ENCODE measurements around the gene USP11.

Gene USP11

GRCh38 chrX:47224896-47225290 is 7.9 kb upstream of the USP11 start:
- DNase-seq (ENCODE audit: low read depth) = no peak

DNA sequence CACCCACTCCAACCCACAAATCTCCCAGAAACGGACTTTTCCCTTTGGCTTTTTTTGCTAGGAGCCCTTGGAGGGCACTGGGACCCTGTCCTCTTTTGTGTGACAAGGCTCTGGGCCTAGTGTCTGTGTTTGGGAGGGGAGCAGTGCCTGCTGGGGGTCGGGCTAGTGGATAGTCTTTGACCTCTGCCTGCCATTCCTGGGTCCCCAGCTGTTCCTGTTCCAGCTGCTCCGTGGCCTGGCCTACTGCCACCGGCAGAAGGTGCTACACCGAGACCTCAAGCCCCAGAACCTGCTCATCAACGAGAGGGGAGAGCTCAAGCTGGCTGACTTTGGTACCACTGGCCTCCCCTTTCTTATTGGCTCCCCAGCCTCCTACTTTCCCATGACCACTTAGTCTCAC is 6.7 kb upstream of the USP11 start:
- no peak for DNase-seq (ENCODE audit: low read depth)

DNA sequence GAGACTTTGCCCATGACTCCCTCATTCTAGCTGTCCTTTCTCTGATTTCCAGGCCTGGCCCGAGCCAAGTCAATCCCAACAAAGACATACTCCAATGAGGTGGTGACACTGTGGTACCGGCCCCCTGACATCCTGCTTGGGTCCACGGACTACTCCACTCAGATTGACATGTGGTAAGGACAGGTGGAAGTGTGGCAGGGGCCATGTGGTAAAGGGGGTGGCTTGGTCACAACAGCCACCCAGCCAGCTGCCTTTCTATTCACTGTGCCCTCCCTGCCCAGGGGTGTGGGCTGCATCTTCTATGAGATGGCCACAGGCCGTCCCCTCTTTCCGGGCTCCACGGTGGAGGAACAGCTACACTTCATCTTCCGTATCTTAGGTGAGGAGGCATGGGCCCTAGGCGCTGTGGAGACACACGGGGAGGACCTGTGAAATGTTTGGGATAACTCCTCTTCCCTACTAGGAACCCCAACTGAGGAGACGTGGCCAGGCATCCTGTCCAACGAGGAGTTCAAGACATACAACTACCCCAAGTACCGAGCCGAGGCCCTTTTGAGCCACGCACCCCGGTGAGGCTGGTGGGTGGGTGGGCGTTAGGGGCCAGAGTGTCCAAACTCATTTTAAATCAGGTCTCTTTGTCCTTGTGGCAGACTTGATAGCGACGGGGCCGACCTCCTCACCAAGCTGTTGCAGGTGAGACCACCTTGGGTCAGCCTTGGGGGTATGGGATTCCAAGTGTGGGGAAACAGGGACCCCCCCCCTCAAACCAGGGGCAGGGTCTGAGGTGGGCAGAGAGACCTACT is 6.1 kb upstream of the USP11 start:
- no peak for DNase-seq (ENCODE audit: low read depth)

- DNase-seq (ENCODE audit: low read depth) = no peak
Measured at GRCh38 chrX:47227334-47227583, 5.5 kb upstream of the USP11 start.

DNA sequence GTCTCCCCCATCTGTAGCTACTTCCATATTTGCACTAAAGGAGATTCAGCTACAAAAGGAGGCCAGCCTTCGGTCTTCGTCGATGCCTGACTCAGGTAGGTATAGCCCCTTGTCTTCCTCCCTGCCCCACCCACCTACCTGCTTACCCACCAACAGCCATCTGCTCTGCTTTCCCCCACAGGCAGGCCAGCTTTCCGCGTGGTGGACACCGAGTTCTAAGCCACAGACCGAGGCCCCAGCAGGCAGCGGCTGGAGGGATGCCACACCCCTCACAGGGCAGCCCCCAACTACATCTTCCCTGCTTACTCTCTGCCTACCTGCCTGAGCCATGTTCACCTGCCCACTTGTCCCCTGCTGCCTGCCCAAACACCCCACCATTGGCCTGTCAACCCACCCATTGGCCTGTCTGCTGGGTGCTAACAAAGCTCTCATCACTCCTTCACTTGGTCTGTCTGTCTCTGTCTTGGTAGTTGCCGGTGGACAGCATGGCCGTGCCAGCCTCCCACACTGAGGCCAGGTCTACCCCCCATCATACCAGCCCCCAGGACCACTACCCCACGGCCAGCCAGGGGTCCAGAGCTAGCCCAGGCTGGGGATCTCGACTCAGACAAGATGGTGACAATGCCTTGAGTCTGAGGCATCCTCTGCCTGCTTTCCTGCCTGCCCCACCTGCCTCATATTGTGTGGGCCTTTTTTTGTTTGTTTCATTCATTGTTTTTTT is 4.1 kb upstream of the USP11 start:
- DNase-seq (ENCODE audit: low read depth) = no peak

DNA sequence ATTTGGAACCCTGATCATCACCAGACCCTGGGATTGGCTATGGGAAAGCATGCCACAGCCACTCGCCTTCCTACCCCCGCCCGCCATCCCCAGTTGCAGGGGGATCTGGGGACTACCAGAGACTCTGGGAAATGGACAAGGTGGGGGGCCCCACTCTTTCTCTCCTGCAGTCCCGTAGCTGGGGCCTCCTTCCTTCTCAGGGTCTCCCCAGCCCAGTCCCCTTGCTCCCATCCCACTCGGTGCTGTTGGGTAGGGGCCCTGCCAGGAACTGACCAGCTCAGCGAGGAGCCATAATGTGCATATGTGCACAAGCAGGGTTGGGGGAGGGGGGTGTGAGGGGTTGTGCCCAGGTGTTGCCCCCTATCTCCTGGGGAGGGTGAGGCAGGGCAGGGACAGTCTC is 3.4 kb upstream of the USP11 start:
- DNase-seq (ENCODE audit: low read depth) = no peak

DNA sequence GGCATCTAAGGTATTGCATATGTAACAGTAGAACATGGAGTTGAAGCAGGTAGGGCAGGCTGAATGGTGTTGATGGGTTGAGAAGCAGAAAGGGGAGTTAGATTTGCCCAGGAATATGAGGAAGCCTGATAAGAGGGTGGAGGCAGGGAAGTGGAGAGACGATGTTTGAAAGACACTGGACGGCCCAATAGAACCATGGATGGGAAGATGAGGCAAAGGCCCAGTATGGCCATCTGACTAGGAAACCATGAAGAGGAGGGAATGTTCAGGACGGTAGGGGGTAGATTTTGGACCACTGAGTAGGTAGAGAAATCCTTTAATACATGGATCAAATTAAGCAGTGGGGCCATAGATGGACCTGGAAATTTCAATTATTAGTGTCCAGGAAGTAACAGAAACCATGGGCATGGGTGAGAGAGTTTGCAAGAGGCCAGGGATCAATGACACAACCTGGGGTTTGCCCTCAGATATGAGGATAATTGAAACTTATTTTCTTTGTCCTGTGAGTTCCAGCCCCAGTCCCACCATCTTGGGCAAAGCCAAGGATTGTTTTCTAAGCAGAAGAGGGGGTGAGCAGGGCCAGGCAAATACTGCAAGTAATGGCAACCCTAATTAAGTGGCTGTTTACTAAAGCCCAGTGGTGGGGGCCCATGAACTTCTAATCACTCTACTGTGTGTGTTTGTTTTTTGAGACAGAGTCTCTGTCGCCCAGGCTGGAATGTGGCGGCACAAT is 2.5 kb upstream of the USP11 start:
- DNase-seq (ENCODE audit: low read depth) = no peak

- DNase-seq (ENCODE audit: low read depth) = no peak
Measured at GRCh38 chrX:47231167-47231566, 1.6 kb upstream of the USP11 start.

DNA sequence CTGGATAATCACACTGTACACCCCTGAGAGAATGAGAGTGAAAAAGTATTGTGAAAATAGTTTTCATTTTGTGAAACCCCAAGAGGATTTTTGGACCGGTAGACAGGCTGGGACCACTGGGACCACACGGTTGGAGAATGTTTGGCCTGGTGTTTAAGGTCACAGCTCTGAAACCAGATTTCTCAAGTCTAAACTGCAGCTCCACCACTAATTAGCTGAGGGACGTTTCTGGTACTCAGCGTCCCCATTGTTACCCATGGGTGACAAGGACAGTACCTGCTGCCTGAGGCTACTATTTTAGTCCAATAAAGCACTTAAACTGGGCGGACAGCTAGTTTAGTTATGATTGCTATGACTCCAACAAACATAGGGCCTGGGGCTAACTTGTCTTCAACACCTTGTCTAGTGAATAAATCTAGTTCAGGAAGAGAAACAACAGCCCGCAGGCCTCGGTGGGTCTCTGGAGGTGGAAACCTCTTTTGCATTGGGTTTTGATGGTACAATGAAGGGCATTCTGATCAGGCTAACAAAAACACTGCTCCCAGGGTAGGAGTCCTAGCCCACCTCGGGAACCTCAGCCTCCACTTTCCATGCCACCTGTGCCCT is 509 bp upstream of the USP11 start:
- no peak for DNase-seq (ENCODE audit: low read depth)

GRCh38 chrX:47233333-47234113 is 714 bp downstream of the USP11 start:
- DNase-seq (ENCODE audit: low read depth) = peak; percentile 76

- DNase-seq (ENCODE audit: low read depth) = no peak
Measured at GRCh38 chrX:47234583-47234982, 1.8 kb downstream of the USP11 start.

DNA sequence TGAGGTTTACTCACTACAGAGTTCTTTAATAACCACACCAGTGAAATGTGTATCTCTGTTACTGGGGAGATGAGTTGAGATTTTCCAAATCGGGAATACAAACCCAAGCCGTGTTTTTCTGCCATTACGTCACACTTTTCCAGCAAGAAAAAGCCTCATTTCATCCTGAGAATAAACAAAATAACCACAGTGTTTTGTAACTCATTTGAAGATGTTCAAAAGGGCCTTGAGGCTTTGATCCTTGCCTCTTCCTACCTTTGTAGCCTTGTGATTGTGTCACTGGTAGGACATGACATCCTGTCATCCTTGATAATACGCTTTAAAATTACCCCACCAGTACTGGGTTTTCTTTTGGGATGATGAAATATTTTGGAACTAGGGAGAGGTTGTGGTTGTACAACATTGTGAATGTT is 2.9 kb downstream of the USP11 start:
- no peak for DNase-seq (ENCODE audit: low read depth)

GRCh38 chrX:47239199-47239598 is 6.4 kb downstream of the USP11 start:
- DNase-seq (ENCODE audit: low read depth) = no peak

GRCh38 chrX:47239898-47240545 is 7.2 kb downstream of the USP11 start:
- no peak for DNase-seq (ENCODE audit: low read depth)

DNA sequence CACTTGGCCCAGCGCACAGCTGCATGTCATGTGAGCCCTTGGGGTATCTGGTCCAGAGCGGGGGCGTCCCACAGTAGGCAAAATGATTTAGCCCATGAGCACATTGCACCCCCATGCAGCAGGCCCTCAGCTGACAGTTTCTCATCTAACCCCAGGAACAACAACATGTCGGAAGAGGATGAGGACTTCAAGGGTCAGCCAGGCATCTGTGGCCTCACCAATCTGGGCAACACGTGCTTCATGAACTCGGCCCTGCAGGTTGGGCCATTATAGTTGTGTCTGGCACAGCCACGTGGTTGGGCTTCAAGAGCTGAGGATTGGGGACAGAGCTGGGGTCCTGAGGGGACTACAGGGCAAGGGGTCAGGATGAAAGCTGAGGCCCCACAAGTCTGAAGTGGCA is 7.8 kb downstream of the USP11 start:
- no peak for DNase-seq (ENCODE audit: low read depth)

DNA sequence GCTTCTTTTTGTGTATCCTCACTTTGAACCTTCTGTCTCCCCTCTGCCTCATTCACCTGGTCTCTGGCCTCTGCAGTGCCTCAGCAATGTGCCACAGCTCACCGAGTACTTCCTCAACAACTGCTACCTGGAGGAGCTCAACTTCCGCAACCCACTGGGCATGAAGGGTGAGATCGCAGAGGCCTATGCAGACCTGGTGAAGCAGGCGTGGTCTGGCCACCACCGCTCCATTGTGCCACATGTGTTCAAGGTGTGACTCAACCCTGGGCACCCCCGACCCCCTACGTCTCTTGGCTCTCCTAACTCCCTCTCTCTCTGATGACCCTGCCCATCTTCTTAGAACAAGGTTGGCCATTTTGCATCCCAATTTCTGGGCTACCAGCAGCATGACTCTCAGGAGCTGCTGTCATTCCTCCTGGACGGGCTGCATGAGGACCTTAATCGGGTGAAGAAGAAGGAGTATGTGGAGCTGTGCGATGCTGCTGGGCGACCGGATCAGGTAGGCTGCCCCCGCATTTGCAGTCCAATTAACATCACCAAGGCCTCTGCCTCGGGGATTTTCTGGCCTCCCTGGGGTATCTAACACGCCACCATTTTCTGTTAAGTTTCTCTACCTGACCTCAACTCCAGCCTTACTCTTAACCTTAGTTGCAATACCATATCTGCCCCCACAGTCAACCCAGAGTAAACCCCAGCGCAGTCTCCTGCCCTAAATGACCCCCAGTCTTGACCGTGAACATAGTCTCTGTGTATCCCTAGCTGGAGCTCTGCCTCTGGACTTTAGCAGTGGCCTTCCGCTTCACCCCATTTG is 8.6 kb downstream of the USP11 start:
- DNase-seq (ENCODE audit: low read depth) = no peak

- no peak for DNase-seq (ENCODE audit: low read depth)
Measured at GRCh38 chrX:47242321-47242720, 9.5 kb downstream of the USP11 start.

- DNase-seq (ENCODE audit: low read depth) = no peak
Measured at GRCh38 chrX:47243351-47243750, 10.5 kb downstream of the USP11 start.

DNA sequence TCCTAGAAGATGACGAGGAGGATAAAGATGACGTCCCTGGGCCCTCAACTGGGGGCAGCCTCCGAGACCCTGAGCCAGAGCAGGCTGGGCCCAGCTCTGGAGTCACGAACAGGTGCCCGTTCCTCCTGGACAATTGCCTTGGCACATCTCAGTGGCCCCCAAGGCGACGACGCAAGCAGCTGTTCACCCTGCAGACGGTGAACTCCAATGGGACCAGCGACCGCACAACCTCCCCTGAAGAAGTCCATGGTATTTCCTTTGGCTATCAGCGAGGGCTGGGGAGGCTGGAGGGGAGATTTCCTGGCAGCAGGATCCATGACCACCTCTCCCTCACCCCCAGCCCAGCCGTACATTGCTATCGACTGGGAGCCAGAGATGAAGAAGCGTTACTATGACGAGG is 11.9 kb downstream of the USP11 start:
- DNase-seq (ENCODE audit: low read depth) = no peak

- no peak for DNase-seq (ENCODE audit: low read depth)
Measured at GRCh38 chrX:47245156-47245555, 12.3 kb downstream of the USP11 start.

Data from stimulated activated CD8-positive, alpha-beta memory T cell treated with anti-CD3 and anti-CD28 coated beads, Interleukin-7, amount 100 ng/mL, for 24 hours (primary cell).